ENCODE results near the gene LRCH1. TPM values are rescaled to one million over a fixed set of nuclear protein-coding genes. Genes with fewer than 3 reads are reported as not detected.

The LRCH1 gene
- total and polyA plus RNA-seq, 11 donors = 4.5 to 20.1 (median 12.5) TPM

DNA sequence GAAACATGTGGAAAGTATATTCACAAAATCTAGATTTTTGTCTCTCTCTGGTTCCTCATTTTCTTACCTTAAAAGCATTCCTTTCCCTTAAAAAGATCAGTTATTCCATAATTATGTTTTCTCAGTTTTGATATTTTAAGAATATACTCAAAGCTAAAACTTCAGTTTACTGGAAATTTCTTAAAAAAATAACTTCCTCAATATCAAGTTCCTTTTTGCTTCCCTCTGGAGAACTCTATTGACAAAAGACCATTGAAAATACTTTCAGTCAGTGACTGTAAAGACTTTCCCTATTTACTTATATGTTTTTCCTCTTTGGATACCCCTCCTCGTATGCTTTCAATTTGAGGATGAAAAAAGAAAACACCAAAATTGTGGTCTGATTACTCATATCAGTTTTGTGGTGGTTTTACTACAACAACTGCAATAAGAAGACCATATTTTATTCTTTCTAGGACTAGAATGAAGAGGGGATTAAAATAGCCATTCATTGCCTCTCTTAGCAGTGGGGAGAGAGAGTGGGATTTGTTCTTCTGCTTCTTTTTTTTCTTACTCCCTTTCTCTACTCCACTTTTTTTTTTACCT lies 130.8 kb downstream of the LRCH1 start:
- Histone ChIP-seq H3K4me1 (peaks cover 4 to 72% (median 47%) of the 10 kb centered on the region in 12 donors), H3K4me3 (no peak overlapping the region), H3K9me3 (no peaks in the 10 kb centered on the region), H3K27ac (peak overlapping the region in 5 of 12 donors; percentile 39 to 62 (median 56)), H3K36me3 (peaks cover 0 to 11% (median 7%) of the 10 kb centered on the region in 9 donors), H3K27me3 (no peaks in the 10 kb centered on the region)
- DNase-seq = no peak
- 69 to 79% (median 74%) methylated on average over 1 of the region's 1 CpG for WGBS, 4 donors
- TF ChIP-seq, protein P1, sequence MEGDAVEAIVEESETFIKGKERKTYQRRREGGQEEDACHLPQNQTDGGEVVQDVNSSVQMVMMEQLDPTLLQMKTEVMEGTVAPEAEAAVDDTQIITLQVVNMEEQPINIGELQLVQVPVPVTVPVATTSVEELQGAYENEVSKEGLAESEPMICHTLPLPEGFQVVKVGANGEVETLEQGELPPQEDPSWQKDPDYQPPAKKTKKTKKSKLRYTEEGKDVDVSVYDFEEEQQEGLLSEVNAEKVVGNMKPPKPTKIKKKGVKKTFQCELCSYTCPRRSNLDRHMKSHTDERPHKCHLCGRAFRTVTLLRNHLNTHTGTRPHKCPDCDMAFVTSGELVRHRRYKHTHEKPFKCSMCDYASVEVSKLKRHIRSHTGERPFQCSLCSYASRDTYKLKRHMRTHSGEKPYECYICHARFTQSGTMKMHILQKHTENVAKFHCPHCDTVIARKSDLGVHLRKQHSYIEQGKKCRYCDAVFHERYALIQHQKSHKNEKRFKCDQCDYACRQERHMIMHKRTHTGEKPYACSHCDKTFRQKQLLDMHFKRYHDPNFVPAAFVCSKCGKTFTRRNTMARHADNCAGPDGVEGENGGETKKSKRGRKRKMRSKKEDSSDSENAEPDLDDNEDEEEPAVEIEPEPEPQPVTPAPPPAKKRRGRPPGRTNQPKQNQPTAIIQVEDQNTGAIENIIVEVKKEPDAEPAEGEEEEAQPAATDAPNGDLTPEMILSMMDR (IDR thresholded peaks at IDR 0.05) = no peak
- TF ChIP-seq POLR2A (IDR thresholded peaks at IDR 0.05) = no peak
- intact Hi-C loops (cut with DNase I) = loop anchor here in 6 of 10 donors (5.0 to 10.0 kb wide), 2 partner anchors 129 to 131 kb away; partner anchors contain the start of gene LRCH1 (in 6 of the 6)
- no peak for ATAC-seq

DNA sequence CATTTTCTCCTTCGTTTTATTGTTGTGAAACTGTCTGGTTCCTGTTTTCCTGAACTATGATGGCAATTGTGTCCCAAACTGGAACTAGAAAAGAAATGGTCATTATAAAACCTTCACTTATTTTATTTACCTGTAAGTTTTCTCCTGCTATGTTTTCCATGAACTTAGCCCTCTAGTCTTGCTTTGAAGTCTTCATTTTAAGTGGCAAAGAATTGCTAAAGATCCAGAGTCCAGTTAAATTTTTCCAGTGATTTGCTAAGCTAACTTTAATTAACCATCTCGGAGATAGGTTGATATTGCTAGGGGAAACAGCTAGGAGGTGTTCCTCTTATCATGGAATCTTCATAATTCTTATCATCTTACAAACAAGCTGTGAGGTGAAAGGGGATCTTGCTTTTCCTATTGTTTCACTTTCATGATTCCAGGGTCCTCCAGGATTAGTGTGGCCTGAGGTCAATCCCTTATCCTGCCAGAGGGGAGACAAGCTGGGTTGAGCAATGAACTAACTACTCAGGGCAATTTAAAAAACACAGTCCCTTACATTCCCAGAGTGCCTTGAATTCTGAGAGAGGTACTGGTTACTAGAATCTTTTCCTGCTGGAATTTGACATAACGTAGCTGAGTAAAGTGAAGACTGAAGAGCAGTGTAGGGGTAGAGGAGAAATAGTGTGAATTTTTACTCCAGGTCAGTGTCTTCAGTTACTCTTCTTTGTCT lies 131.5 kb downstream of the LRCH1 start:
- 45 to 58% (median 48%) methylated on average over 3 of the region's 3 CpGs for WGBS, 4 donors
- Histone ChIP-seq H3K9me3 (no peaks in the 10 kb centered on the region), H3K4me1 (peaks cover 4 to 65% (median 42%) of the 10 kb centered on the region in 12 donors), H3K36me3 (peaks cover 0 to 15% (median 7%) of the 10 kb centered on the region in 9 donors), H3K27me3 (no peaks in the 10 kb centered on the region), H3K4me3 (no peak overlapping the region), H3K27ac (peak overlapping the region; percentile 9 to 62 (median 46))
- ATAC-seq = peak; percentile 18 to 48 (median 43)
- TF ChIP-seq, protein P1 (IDR thresholded peaks at IDR 0.05) = no peak
- no peak for TF ChIP-seq POLR2A (IDR thresholded peaks at IDR 0.05)
- intact Hi-C loops (cut with DNase I) = loop anchor here in 8 of 10 donors (5.0 to 10.0 kb wide), 2 partner anchors 130 to 132 kb away; partner anchors contain the start of gene LRCH1 (in 8 of the 8)
- DNase-seq = no peak

DNA sequence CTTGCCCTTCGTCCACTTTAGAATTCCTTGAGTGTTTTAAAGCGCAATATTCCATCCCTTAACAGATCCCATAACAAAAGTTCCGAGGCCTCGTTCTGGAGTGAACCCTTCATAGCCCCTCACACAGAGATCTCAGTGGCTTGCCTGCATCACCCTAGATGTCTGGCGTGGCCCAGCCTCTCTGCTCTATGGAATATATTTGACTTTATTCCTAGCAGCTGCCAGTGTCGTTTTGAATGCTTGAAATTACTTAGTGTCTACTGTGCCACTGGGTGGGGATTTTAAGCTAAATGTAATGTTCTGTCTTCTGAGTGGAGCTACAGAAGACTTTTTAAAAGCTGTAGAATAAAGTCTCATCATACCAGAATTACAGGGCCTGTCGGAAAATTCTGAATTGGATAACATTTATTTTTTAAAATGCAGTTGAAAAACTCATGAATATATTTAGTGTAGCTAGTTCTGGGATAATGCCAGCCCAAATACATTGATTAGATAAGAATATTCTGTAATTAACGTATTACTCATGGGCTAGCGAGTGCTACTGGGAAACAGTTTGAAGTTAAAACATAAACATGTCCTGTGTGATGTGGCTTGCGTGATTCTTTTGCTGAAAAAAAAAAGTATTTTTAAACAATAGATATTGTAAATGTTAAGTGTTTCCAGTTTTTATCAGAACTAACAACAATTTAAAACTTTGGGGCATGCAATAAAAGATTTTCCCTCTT lies 132.2 kb downstream of the LRCH1 start:
- H3K36me3 ChIP-seq = peaks cover 0 to 16% (median 9%) of the 10 kb centered on the region in 9 donors
- no peak for TF ChIP-seq POLR2A (IDR thresholded peaks at IDR 0.05)
- TF ChIP-seq, protein P1 (IDR thresholded peaks at IDR 0.05) = no peak
- no peaks in the 10 kb centered on the region for H3K9me3 ChIP-seq
- H3K27ac ChIP-seq = peak overlapping the region; percentile 9 to 62 (median 46)
- intact Hi-C loops (cut with DNase I) = loop anchor here in 6 of 10 donors (5.0 to 10.0 kb wide), 2 partner anchors 130 to 133 kb away; partner anchors contain the start of gene LRCH1 (in 6 of the 6)
- DNase-seq (no peak), ATAC-seq (peak; percentile 17 to 58 (median 38))
- H3K4me1 ChIP-seq = peaks cover 4 to 58% (median 37%) of the 10 kb centered on the region in 12 donors
- no peaks in the 10 kb centered on the region for H3K27me3 ChIP-seq
- H3K4me3 ChIP-seq = no peak overlapping the region
- WGBS, 4 donors = 61 to 64% (median 61%) methylated on average over 10 of the region's 10 CpGs
